ENCODE measurements around the gene ZSCAN9. TPM values are rescaled to one million over a fixed set of nuclear protein-coding genes. Genes with fewer than 3 reads are reported as not detected.

Gene ZSCAN9
- total and polyA plus RNA-seq, 9 of the 15 experiments (the other 6 are each of a cell fraction or from before 2014, with no cell fraction given): 18.8 to 48.9 (median 28.7) TPM

DNA sequence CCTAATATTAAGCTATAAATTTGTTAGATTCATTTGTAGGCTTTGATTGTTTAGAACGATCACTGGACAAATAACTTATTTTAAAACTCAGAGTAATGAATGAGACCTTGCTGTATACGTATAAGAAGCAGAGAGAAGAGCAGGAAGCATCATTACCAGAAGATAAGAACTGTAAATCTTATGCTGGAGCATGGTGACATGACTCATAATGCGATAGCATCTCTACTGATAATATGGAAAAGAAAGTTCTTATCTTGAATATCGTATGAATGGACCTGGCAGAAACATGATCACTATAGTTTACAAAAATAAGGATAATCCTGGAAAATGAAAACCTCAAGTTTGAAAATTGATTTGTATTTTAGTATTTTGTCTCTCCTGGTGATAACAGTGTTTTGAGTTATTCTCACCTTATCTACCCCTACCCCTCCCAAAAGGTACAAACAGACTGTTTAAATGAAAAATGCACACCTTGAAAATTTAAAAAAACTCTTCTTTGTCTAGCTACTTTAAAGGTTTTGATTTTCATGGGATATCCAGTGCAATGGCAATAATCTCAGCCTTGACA, 39.8 kb downstream of the ZSCAN9 start (continued):
- TF ChIP-seq, protein P1, sequence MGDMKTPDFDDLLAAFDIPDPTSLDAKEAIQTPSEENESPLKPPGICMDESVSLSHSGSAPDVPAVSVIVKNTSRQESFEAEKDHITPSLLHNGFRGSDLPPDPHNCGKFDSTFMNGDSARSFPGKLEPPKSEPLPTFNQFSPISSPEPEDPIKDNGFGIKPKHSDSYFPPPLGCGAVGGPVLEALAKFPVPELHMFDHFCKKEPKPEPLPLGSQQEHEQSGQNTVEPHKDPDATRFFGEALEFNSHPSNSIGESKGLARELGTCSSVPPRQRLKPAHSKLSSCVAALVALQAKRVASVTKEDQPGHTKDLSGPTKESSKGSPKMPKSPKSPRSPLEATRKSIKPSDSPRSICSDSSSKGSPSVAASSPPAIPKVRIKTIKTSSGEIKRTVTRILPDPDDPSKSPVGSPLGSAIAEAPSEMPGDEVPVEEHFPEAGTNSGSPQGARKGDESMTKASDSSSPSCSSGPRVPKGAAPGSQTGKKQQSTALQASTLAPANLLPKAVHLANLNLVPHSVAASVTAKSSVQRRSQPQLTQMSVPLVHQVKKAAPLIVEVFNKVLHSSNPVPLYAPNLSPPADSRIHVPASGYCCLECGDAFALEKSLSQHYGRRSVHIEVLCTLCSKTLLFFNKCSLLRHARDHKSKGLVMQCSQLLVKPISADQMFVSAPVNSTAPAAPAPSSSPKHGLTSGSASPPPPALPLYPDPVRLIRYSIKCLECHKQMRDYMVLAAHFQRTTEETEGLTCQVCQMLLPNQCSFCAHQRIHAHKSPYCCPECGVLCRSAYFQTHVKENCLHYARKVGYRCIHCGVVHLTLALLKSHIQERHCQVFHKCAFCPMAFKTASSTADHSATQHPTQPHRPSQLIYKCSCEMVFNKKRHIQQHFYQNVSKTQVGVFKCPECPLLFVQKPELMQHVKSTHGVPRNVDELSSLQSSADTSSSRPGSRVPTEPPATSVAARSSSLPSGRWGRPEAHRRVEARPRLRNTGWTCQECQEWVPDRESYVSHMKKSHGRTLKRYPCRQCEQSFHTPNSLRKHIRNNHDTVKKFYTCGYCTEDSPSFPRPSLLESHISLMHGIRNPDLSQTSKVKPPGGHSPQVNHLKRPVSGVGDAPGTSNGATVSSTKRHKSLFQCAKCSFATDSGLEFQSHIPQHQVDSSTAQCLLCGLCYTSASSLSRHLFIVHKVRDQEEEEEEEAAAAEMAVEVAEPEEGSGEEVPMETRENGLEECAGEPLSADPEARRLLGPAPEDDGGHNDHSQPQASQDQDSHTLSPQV (IDR thresholded peaks at IDR 0.05): no peak
- TF ChIP-seq MTA3 (IDR thresholded peaks at IDR 0.05; ENCODE audit: borderline replicate concordance) (no peak), HMGXB4 (CRISPR knock-in tag; IDR thresholded peaks at IDR 0.05) (no peak), MEIS2 (IDR thresholded peaks at IDR 0.05; ENCODE audit: partially characterized antibody) (peak; percentile 97), CREB5 (CRISPR knock-in tag; IDR thresholded peaks at IDR 0.05) (no peak), CHD1 (IDR thresholded peaks at IDR 0.05; ENCODE audit: low read length) (no peak), TAF7 (tag; IDR thresholded peaks at IDR 0.05) (no peak), JUND (IDR thresholded peaks at IDR 0.05; ENCODE audit: borderline replicate concordance, low read depth, low read length) (peak; percentile 96), JUND (tag; IDR thresholded peaks at IDR 0.05; ENCODE audit: borderline replicate concordance, low read depth, low read length) (peak; percentile 95; the same call in 2 of the 3 replicates), SMARCB1 (IDR thresholded peaks at IDR 0.05; ENCODE audit: insufficient read length, low read depth) (peak; percentile 73), TAL1 (IDR thresholded peaks at IDR 0.05) (no peak), GATA2 (CRISPR knock-in tag; IDR thresholded peaks at IDR 0.05) (no peak), ARID3A (IDR thresholded peaks at IDR 0.05; ENCODE audit: borderline replicate concordance, low read depth, low read length) (0 out of 2 replicates have a peak, but pooled peaks have one; percentile 26), ZKSCAN8 (CRISPR knock-in tag; IDR thresholded peaks at IDR 0.05) (no peak), EP300 (IDR thresholded peaks at IDR 0.05; ENCODE audit: low read length) (peak; percentile 62), E2F3 (CRISPR knock-in tag; IDR thresholded peaks at IDR 0.05) (no peak), MLX (CRISPR knock-in tag; conservative IDR thresholded peaks at IDR 0.05) (no peak), ZNF134 (CRISPR knock-in tag; conservative IDR thresholded peaks at IDR 0.05) (no peak), NCOR1 (IDR thresholded peaks at IDR 0.05) (peak; percentile 30; the same call in 1 of the 2 replicates)

Data from K562 (cell line).